IPS DF 4.7 (cell line): ENCODE results near the gene IFT27.

Experiments
- DNase-seq: peaks from one replicate; pipeline ENCODE4 v3.0.0-alpha.2; 2013; ENCODE audit warnings: low spot score; ENCODE audit errors: extremely low read depth

IFT27 gene

DNA sequence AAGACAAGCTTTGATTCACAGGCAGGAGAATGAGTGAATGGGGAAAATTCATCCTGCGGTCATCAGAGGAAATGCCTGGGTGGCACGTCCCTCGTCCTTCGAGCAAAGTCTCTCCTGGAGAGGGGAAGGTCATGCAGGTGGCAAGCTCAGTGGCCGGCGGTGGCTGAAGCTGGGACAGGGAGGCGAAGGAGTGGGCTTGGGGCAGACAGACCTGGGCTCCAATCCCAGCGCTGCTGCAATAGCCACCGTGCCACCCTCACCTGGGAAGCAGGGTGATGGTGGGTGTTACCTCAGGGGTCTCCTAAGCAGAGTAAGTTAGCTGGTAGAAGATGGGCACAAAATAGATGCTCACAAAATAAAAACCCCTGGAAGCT lies 49.9 kb downstream of the IFT27 start:
- no peak for DNase-seq

DNA sequence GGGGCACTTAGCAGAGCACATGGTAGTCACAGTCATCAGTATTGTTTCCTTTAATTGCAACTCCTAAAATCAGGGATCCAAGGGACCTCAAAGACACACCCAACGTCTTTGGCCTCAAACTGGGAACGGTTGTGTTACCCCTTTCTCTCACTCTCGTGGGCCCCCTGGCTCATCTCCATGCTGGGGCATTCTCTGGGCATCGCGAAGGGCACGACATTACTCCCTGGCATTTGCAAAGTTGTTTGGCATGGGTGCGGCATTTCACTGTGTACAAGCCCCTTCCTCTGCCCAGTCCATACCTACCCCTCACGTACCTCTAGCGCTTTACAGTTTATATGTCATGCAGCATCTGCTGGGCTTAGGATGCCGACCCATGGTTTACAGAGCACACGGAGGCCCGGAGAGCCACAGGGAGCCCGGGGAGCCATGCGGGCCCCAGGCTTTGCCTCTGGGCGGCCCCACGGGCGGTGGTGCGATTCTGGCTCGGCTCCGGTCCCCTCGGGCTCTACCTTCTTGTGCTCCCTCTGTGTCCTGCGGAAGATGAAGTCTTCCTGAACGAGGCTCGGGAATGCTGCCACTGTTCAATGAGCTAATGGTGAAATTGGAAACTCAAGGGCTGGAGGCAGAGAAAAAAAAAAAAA lies 50.4 kb downstream of the IFT27 start:
- no peak for DNase-seq

DNA sequence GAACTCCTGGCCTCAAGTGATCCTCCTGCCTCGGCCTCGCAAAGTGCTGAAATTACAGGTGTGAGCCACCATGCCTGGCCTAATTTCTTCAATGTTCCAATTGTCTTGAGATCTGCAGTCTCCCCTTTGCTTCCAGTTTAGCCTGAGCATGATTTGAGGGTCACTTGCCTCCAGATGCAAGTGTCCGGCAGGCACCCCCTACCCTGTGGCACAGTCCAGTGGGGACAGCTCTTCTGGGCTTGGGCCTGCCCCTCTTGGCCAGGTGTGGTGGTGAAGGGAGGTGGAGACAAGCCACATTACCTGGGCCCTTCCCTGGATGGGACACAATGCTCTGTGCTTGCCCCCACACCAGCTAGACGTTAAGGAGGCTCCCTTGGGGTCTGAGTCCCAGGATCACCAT lies 51.1 kb downstream of the IFT27 start:
- DNase-seq: no peak

DNA sequence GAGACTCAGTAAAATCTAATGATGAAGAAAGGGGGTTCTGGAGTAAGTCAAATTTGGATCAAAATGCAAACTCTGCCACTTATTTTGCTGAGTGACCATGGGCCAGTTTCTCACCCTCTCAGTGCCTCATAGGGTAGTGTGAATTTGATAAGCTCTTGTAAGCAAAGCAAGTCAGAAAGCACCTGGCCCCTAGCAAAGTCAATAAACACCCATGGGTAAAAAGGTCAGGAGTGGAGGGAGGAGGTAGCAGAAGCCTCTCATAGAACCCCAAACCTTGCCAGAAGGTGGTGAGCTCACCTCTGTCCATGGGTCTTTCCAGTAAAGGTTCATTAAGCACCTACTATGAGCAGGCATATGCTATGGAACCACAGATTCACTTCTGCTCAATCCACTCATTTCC lies 53.9 kb downstream of the IFT27 start:
- no peak for DNase-seq

DNA sequence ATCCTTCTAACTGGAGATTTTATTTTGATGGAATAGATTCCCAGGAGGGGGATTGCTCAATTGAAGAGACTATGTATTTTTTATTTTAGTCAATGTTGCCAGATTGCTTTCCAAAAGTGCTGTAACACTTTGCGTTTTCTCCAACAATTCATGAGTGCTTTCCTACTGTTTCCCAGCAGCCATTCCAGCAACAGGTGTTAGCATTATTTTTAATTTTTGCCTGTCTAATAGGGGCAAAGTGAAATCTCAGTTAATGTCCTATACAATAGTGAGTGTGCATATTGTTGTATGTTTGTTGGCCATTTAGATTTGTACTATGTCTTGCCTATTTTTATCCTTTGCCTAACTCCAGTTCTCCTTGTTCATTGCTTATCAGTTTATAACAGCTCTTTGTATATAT lies 60.3 kb downstream of the IFT27 start:
- no peak for DNase-seq

DNA sequence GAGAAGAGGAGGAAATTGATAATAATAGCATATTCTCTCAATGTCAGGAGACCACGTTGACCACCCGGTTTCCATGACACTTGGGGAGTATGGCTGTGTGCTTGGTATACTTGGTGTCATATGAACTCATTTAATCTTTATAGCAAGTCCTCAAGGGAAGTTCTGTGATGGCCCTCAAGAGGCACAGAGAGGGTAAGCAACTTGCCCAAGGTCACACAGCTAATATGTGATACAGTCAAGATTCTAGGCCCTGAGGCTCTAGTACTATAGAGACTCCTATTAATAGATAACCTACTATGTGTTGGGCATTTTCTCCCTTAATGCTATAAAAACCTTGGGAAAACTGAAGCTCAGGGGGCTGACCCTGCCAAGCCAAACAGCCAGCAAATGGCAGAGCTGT lies 61.8 kb downstream of the IFT27 start:
- no peak for DNase-seq

DNA sequence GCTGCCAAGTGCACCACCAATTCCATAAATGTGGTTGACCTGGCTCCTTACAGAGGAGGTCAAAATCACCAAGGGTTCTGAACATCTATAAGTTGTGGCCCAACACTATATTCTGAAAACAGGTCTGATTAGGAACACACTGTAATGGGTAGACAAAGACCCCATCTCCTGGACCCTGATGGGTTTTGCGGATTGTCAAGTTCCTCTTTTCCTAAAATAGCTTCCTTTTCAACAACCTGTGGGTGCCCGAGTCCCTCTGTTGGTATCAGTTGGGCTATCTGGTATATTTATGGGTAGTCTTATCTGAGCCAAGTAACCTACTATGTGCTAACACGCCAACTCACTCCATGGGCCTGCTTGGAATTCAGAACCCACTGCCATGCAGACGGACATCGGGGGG lies 62.5 kb downstream of the IFT27 start:
- DNase-seq: no peak
